SK-N-SH treated with all-trans-retinoic acid at 6 μM for 48 hours (cell line): Measurements from ENCODE around the gene GDF2.

Source experiments
- ATAC-seq: fragments of 200-7000 bp; cut with Tn5 transposase; 3 replicates; pipeline ENCODE4 v1.9.1; 2020; ENCODE audit warnings: mild to moderate bottlenecking, moderate library complexity
- BACH2 ChIP-seq: fragments of 250-450 bp; sonication (Bioruptor Pico); IDR thresholded peaks from 2 replicates; pipeline ENCODE4 v1.9.0; 2021; ENCODE audit warnings: mild to moderate bottlenecking, borderline replicate concordance
- CREB5 ChIP-seq: fragments of 250-450 bp; sonication (Bioruptor Pico); IDR thresholded peaks from 2 replicates; pipeline ENCODE4 v1.5.1; 2020; ENCODE audit warnings: low read depth, mild to moderate bottlenecking, moderate library complexity
- CSDC2 ChIP-seq: fragments of 250-450 bp; sonication (Bioruptor Pico); IDR thresholded peaks from 2 replicates; pipeline ENCODE4 v1.5.0; 2020; ENCODE audit warnings: mild to moderate bottlenecking, moderate library complexity
- CSRNP3 ChIP-seq: fragments of 250-450 bp; sonication (Bioruptor Pico); IDR thresholded peaks from 2 replicates; pipeline ENCODE4 v1.5.1; 2021; ENCODE audit warnings: mild to moderate bottlenecking, moderate library complexity
- ESRRG ChIP-seq: fragments of 250-450 bp; sonication (Bioruptor Pico); IDR thresholded peaks from 2 replicates; pipeline ENCODE4 v1.6.1; 2021; ENCODE audit warnings: mild to moderate bottlenecking
- GLIS3 ChIP-seq: fragments of 250-450 bp; sonication (Bioruptor Pico); IDR thresholded peaks from 2 replicates; pipeline ENCODE4 v1.5.0; 2020; ENCODE audit warnings: mild to moderate bottlenecking, moderate library complexity
- ISL1 ChIP-seq: fragments of 250-450 bp; sonication (Bioruptor Pico); IDR thresholded peaks from 2 replicates; pipeline ENCODE4 v2.1.2; 2022; ENCODE audit warnings: mild to moderate bottlenecking, moderate library complexity
- OSR1 ChIP-seq: fragments of 250-450 bp; sonication (Bioruptor Pico); IDR thresholded peaks from 2 replicates; pipeline ENCODE4 v1.8.0; 2022; ENCODE audit warnings: moderate library complexity, mild to moderate bottlenecking, inconsistent platforms
- PATZ1 ChIP-seq: fragments of 250-450 bp; sonication (Bioruptor Pico); IDR thresholded peaks from 2 replicates; pipeline ENCODE4 v1.8.0; 2020; ENCODE audit warnings: mild to moderate bottlenecking, moderate library complexity, borderline replicate concordance
- POU6F1 ChIP-seq: fragments of 250-450 bp; sonication (Bioruptor Pico); IDR thresholded peaks from 2 replicates; pipeline ENCODE4 v1.8.0; 2021; ENCODE audit warnings: low read depth, mild to moderate bottlenecking, moderate library complexity, borderline replicate concordance
- PPARA ChIP-seq: fragments of 250-450 bp; sonication (Bioruptor Pico); IDR thresholded peaks from 2 replicates; pipeline ENCODE4 v1.5.0; 2020; ENCODE audit warnings: mild to moderate bottlenecking, borderline replicate concordance
- RARB ChIP-seq: fragments of 250-450 bp; sonication (Bioruptor Pico); IDR thresholded peaks from 2 replicates; pipeline ENCODE4 v1.8.0; 2021; ENCODE audit warnings: mild to moderate bottlenecking, moderate library complexity
- SNAI2 ChIP-seq: fragments of 250-450 bp; sonication (Bioruptor Pico); IDR thresholded peaks from 2 replicates; pipeline ENCODE4 v1.5.0; 2020; ENCODE audit warnings: mild to moderate bottlenecking, moderate library complexity
- TCF4 ChIP-seq: fragments of 250-450 bp; sonication (Bioruptor Pico); IDR thresholded peaks from 2 replicates; pipeline ENCODE4 v1.8.0; 2021; ENCODE audit warnings: mild to moderate bottlenecking, moderate library complexity, borderline replicate concordance
- TOX ChIP-seq: fragments of 250-450 bp; sonication (Bioruptor Pico); IDR thresholded peaks from 2 replicates; pipeline ENCODE4 v1.8.0; 2021; ENCODE audit warnings: mild to moderate bottlenecking, moderate library complexity, borderline replicate concordance
- TSHZ2 ChIP-seq: fragments of 250-450 bp; sonication (Bioruptor Pico); IDR thresholded peaks from 2 replicates; pipeline ENCODE4 v1.5.0; 2020; ENCODE audit warnings: mild to moderate bottlenecking, moderate library complexity
- ZC3H10 ChIP-seq: fragments of 250-450 bp; sonication (Bioruptor Pico); IDR thresholded peaks from 2 replicates; pipeline ENCODE4 v1.5.1; 2021; ENCODE audit warnings: mild to moderate bottlenecking, moderate library complexity
- ZFP3 ChIP-seq: fragments of 250-450 bp; sonication (Bioruptor Pico); IDR thresholded peaks from 2 replicates; pipeline ENCODE4 v1.5.0; 2020; ENCODE audit warnings: mild to moderate bottlenecking, moderate library complexity
- ZNF565 ChIP-seq: fragments of 450-650 bp; formaldehyde crosslinking; conservative IDR thresholded peaks from 2 replicates; pipeline ENCODE4 v1.5.0; 2020; ENCODE audit warnings: low read depth, mild to moderate bottlenecking, moderate library complexity
- ZNF70 ChIP-seq: fragments of 450-650 bp; formaldehyde crosslinking; IDR thresholded peaks from 2 replicates; pipeline ENCODE4 v1.5.0; 2020; ENCODE audit warnings: mild to moderate bottlenecking, moderate library complexity
- ZNF8 ChIP-seq: fragments of 450-650 bp; formaldehyde crosslinking; IDR thresholded peaks from 2 replicates; pipeline ENCODE4 v1.5.0; 2020; ENCODE audit warnings: mild to moderate bottlenecking, moderate library complexity

GDF2 gene

GRCh38 chr10:47289921-47290320, 32.3 kb upstream of the GDF2 start:
- ATAC-seq, result no peak
- TF ChIP-seq POU6F1 (CRISPR knock-in tag) (no peak), ZNF565 (no peak), CSRNP3 (CRISPR knock-in tag) (no peak), PPARA (CRISPR knock-in tag) (no peak), CREB5 (CRISPR knock-in tag) (no peak)

- TF ChIP-seq CREB5 (CRISPR knock-in tag), result no peak
- no peak for TF ChIP-seq TOX (CRISPR knock-in tag)
- TF ChIP-seq POU6F1 (CRISPR knock-in tag), result no peak
- TF ChIP-seq ZNF70 (CRISPR knock-in tag), result no peak
- TF ChIP-seq ESRRG (CRISPR knock-in tag), result no peak
- TF ChIP-seq ZNF8 (CRISPR knock-in tag), result no peak
- no peak for TF ChIP-seq TCF4 (CRISPR knock-in tag)
- no peak for TF ChIP-seq OSR1
- TF ChIP-seq PPARA (CRISPR knock-in tag), result no peak
- no peak for TF ChIP-seq SNAI2
- TF ChIP-seq BACH2 (CRISPR knock-in tag), result no peak
- no peak for TF ChIP-seq ZC3H10 (CRISPR knock-in tag)
- no peak for TF ChIP-seq ISL1 (CRISPR knock-in tag)
- no peak for TF ChIP-seq CSRNP3 (CRISPR knock-in tag)
- no peak for TF ChIP-seq RARB
- TF ChIP-seq PATZ1, result no peak
- no peak for TF ChIP-seq TSHZ2 (CRISPR knock-in tag)
- no peak for TF ChIP-seq CSDC2
- no peak for TF ChIP-seq GLIS3
- TF ChIP-seq ZFP3 (CRISPR knock-in tag), result no peak
- no peak for ATAC-seq
These were observed 31.9 kb upstream of the GDF2 start for GRCh38 chr10:47290338-47290737.
